ENCODE data around the gene SH3GL3. TPM values are rescaled to one million over a fixed set of nuclear protein-coding genes. Genes with fewer than 3 reads are reported as not detected.

The SH3GL3 gene
- total RNA-seq, 1 donor from 2014 or later = not detected

DNA sequence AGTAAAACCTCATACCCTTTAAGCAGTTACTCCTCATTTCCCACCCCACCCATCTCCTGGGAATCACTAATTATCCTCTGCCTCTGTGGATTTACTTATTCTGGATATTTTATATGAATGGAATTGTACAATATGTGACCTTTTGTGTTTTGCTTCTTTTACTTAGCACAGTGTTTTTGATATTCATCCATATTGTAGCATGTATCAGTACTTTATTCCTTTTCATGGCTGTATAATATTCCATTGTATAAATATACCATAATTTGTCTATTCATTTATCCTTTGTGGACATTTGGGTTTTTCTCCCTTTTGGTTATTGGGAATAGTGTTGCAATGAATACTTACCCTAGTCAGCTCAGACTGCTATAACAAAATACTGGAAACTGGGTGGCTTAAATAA lies 39.2 kb downstream of the SH3GL3 start:
- DNase-seq (ENCODE audit: low spot score) = no peak
- H3K27me3 Mint-ChIP-seq (ENCODE audit: low read depth) = peaks cover 4% of the 10 kb centered on the region
- TF ChIP-seq, protein P1, sequence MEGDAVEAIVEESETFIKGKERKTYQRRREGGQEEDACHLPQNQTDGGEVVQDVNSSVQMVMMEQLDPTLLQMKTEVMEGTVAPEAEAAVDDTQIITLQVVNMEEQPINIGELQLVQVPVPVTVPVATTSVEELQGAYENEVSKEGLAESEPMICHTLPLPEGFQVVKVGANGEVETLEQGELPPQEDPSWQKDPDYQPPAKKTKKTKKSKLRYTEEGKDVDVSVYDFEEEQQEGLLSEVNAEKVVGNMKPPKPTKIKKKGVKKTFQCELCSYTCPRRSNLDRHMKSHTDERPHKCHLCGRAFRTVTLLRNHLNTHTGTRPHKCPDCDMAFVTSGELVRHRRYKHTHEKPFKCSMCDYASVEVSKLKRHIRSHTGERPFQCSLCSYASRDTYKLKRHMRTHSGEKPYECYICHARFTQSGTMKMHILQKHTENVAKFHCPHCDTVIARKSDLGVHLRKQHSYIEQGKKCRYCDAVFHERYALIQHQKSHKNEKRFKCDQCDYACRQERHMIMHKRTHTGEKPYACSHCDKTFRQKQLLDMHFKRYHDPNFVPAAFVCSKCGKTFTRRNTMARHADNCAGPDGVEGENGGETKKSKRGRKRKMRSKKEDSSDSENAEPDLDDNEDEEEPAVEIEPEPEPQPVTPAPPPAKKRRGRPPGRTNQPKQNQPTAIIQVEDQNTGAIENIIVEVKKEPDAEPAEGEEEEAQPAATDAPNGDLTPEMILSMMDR (IDR thresholded peaks at IDR 0.05) = no peak
- peaks cover 12% of the 10 kb centered on the region for H3K9me3 Mint-ChIP-seq (ENCODE audit: low read depth)
- H3K36me3 Mint-ChIP-seq (ENCODE audit: low read depth) = peaks cover 1% of the 10 kb centered on the region
- no peak overlapping the region for H3K4me3 Mint-ChIP-seq (ENCODE audit: unreplicated experiment)
- H3K27ac Mint-ChIP-seq (ENCODE audit: unreplicated experiment) = no peak overlapping the region
- H3K4me1 Mint-ChIP-seq (ENCODE audit: low read depth) = no peaks in the 10 kb centered on the region

- Mint-ChIP-seq H3K9me3 (ENCODE audit: low read depth) (peaks cover 12% of the 10 kb centered on the region), H3K4me3 (ENCODE audit: unreplicated experiment) (no peak overlapping the region), H3K4me1 (ENCODE audit: low read depth) (no peaks in the 10 kb centered on the region), H3K27ac (ENCODE audit: unreplicated experiment) (no peak overlapping the region), H3K27me3 (ENCODE audit: low read depth) (peaks cover 4% of the 10 kb centered on the region), H3K36me3 (ENCODE audit: low read depth) (peaks cover 1% of the 10 kb centered on the region)
- no peak for DNase-seq (ENCODE audit: low spot score)
- TF ChIP-seq, protein P1 (IDR thresholded peaks at IDR 0.05) = no peak
Measured at GRCh38 chr15:83487519-83487918, 40.4 kb downstream of the SH3GL3 start.

- Mint-ChIP-seq H3K4me3 (ENCODE audit: unreplicated experiment) (no peak overlapping the region), H3K27ac (ENCODE audit: unreplicated experiment) (no peak overlapping the region), H3K36me3 (ENCODE audit: low read depth) (no peaks in the 10 kb centered on the region), H3K4me1 (ENCODE audit: low read depth) (no peaks in the 10 kb centered on the region), H3K9me3 (ENCODE audit: low read depth) (no peaks in the 10 kb centered on the region), H3K27me3 (ENCODE audit: low read depth) (peaks cover 4% of the 10 kb centered on the region)
- no peak for DNase-seq (ENCODE audit: low spot score)
- TF ChIP-seq, protein P1 (IDR thresholded peaks at IDR 0.05) = no peak
Measured at GRCh38 chr15:83489690-83490089, 42.5 kb downstream of the SH3GL3 start.

GRCh38 chr15:83491486-83491885 lies 44.3 kb downstream of the SH3GL3 start:
- no peak overlapping the region for H3K27ac Mint-ChIP-seq (ENCODE audit: unreplicated experiment)
- no peaks in the 10 kb centered on the region for H3K4me1 Mint-ChIP-seq (ENCODE audit: low read depth)
- TF ChIP-seq, protein P1 (IDR thresholded peaks at IDR 0.05) = no peak
- H3K27me3 Mint-ChIP-seq (ENCODE audit: low read depth) = peaks cover 4% of the 10 kb centered on the region
- no peaks in the 10 kb centered on the region for H3K36me3 Mint-ChIP-seq (ENCODE audit: low read depth)
- DNase-seq (ENCODE audit: low spot score) = no peak
- no peak overlapping the region for H3K4me3 Mint-ChIP-seq (ENCODE audit: unreplicated experiment)
- no peaks in the 10 kb centered on the region for H3K9me3 Mint-ChIP-seq (ENCODE audit: low read depth)

- no peaks in the 10 kb centered on the region for H3K4me1 Mint-ChIP-seq (ENCODE audit: low read depth)
Measured at GRCh38 chr15:83496766-83497165, 49.6 kb downstream of the SH3GL3 start.

More at GRCh38 chr15:83496766-83497165, 49.6 kb downstream of the SH3GL3 start:
- no peaks in the 10 kb centered on the region for H3K36me3 Mint-ChIP-seq (ENCODE audit: low read depth)
- no peak overlapping the region for H3K27ac Mint-ChIP-seq (ENCODE audit: unreplicated experiment)
- DNase-seq (ENCODE audit: low spot score) = no peak
- H3K9me3 Mint-ChIP-seq (ENCODE audit: low read depth) = peaks cover 17% of the 10 kb centered on the region
- TF ChIP-seq, protein P1 (IDR thresholded peaks at IDR 0.05) = no peak
- H3K27me3 Mint-ChIP-seq (ENCODE audit: low read depth) = no peaks in the 10 kb centered on the region
- no peak overlapping the region for H3K4me3 Mint-ChIP-seq (ENCODE audit: unreplicated experiment)

Measured in chondrocyte (in vitro differentiated cells).